HL-60 (cell line): Measurements from ENCODE around the gene KIF20B.

ENCODE experiments used
- POLR2AphosphoS5 ChIP-seq: IDR thresholded peaks from 2 replicates; pipeline ENCODE4 v1.6.1; 2012; ENCODE audit warnings: low read depth
- TF ChIP-seq, protein P1 (sequence below): IDR thresholded peaks from 2 replicates; pipeline ENCODE4 v1.6.1; 2012; ENCODE audit warnings: low read depth; ENCODE audit not compliant: insufficient replicate concordance
- TF ChIP-seq, protein P2 (sequence below): IDR thresholded peaks from one replicate; pipeline ENCODE4 v1.5.1; 2011; ENCODE audit warnings: low read length, control low read depth, inconsistent platforms; ENCODE audit not compliant: insufficient read depth

DNA sequence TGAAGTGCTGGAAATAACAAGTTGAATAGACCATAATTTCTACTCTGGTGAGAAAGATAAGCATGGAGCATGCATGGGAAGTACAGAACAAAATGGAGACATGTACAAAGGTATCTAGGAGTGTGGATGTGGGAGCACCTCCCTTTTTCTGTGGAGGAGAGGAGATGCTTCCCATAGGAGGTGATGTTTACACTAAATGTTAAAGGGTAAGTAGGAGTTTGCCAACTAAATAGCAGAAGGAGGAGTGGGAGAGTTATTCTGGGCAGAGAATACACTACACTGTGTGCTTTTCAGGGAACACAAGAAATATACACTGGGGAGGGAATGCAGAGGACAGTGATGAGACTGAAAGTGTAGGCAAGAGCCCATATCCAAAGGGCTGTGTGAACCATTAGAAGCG lies 35.3 kb upstream of the KIF20B start:
- no peak for TF ChIP-seq POLR2AphosphoS5
- TF ChIP-seq, protein P1, sequence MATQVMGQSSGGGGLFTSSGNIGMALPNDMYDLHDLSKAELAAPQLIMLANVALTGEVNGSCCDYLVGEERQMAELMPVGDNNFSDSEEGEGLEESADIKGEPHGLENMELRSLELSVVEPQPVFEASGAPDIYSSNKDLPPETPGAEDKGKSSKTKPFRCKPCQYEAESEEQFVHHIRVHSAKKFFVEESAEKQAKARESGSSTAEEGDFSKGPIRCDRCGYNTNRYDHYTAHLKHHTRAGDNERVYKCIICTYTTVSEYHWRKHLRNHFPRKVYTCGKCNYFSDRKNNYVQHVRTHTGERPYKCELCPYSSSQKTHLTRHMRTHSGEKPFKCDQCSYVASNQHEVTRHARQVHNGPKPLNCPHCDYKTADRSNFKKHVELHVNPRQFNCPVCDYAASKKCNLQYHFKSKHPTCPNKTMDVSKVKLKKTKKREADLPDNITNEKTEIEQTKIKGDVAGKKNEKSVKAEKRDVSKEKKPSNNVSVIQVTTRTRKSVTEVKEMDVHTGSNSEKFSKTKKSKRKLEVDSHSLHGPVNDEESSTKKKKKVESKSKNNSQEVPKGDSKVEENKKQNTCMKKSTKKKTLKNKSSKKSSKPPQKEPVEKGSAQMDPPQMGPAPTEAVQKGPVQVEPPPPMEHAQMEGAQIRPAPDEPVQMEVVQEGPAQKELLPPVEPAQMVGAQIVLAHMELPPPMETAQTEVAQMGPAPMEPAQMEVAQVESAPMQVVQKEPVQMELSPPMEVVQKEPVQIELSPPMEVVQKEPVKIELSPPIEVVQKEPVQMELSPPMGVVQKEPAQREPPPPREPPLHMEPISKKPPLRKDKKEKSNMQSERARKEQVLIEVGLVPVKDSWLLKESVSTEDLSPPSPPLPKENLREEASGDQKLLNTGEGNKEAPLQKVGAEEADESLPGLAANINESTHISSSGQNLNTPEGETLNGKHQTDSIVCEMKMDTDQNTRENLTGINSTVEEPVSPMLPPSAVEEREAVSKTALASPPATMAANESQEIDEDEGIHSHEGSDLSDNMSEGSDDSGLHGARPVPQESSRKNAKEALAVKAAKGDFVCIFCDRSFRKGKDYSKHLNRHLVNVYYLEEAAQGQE = no peak
- TF ChIP-seq, protein P2, sequence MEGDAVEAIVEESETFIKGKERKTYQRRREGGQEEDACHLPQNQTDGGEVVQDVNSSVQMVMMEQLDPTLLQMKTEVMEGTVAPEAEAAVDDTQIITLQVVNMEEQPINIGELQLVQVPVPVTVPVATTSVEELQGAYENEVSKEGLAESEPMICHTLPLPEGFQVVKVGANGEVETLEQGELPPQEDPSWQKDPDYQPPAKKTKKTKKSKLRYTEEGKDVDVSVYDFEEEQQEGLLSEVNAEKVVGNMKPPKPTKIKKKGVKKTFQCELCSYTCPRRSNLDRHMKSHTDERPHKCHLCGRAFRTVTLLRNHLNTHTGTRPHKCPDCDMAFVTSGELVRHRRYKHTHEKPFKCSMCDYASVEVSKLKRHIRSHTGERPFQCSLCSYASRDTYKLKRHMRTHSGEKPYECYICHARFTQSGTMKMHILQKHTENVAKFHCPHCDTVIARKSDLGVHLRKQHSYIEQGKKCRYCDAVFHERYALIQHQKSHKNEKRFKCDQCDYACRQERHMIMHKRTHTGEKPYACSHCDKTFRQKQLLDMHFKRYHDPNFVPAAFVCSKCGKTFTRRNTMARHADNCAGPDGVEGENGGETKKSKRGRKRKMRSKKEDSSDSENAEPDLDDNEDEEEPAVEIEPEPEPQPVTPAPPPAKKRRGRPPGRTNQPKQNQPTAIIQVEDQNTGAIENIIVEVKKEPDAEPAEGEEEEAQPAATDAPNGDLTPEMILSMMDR = no peak
